ENCODE measurements around the gene ADAMTSL1. TPM values are rescaled to one million over a fixed set of nuclear protein-coding genes. Genes with fewer than 3 reads are reported as not detected.

ADAMTSL1 gene
- total RNA-seq, 1 experiment from 2014 or later = not detected

- no peak for DNase-seq (ENCODE audit: low read depth)
- in situ Hi-C loops (cut with HindIII; ENCODE audit: low pct_unique_long_range_greater_than_20kb, low sequenced_read_pairs) = no loop called here
Observed at GRCh38 chr9:18941060-18941740, 467.2 kb downstream of the ADAMTSL1 start.

GRCh38 chr9:18942801-18943200, 468.8 kb downstream of the ADAMTSL1 start:
- DNase-seq (ENCODE audit: low read depth) = no peak
- in situ Hi-C loops (cut with HindIII; ENCODE audit: low pct_unique_long_range_greater_than_20kb, low sequenced_read_pairs) = no loop called here

GRCh38 chr9:18947892-18948339, 474.0 kb downstream of the ADAMTSL1 start:
- in situ Hi-C loops (cut with HindIII; ENCODE audit: low pct_unique_long_range_greater_than_20kb, low sequenced_read_pairs) = no loop called here
- no peak for DNase-seq (ENCODE audit: low read depth)

GRCh38 chr9:18951936-18952335, 478.0 kb downstream of the ADAMTSL1 start:
- no peak for DNase-seq (ENCODE audit: low read depth)
- in situ Hi-C loops (cut with HindIII; ENCODE audit: low pct_unique_long_range_greater_than_20kb, low sequenced_read_pairs) = no loop called here

GRCh38 chr9:18955626-18956025, 481.7 kb downstream of the ADAMTSL1 start:
- in situ Hi-C loops (cut with HindIII; ENCODE audit: low pct_unique_long_range_greater_than_20kb, low sequenced_read_pairs) = no loop called here
- DNase-seq (ENCODE audit: low read depth) = no peak

All from Caki2 (cell line).